GM18519 (cell line): Measurements from ENCODE around the gene TRIM67.

Experiments used
- ATAC-seq: cut with Tn5 transposase; IDR thresholded peaks from one replicate; pipeline ENCODE4 v1.9.1; 2021; ENCODE audit warnings: mild to moderate bottlenecking, moderate library complexity; ENCODE audit not compliant: unreplicated experiment, low FRiP score

Gene TRIM67

DNA sequence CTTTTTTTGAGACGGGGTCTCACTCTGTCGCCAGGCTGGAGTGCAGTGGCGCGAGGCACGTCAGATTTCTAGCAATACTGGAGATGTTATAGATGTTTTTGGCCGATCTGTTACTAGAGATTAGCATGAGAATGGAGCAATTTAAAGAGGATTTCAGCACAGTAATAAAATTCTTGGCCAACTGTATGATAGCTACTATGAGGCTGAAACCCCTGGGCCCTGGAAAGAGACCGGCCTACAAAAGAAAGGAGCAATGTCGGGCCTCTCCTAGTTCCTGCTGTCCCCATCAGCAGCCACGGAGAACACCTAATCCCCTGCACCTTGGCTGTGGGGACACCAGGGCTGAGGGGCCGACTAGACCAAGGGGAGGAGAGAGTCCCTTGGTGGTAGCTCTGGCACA lies 69.7 kb downstream of the TRIM67 start:
- no peak for ATAC-seq

DNA sequence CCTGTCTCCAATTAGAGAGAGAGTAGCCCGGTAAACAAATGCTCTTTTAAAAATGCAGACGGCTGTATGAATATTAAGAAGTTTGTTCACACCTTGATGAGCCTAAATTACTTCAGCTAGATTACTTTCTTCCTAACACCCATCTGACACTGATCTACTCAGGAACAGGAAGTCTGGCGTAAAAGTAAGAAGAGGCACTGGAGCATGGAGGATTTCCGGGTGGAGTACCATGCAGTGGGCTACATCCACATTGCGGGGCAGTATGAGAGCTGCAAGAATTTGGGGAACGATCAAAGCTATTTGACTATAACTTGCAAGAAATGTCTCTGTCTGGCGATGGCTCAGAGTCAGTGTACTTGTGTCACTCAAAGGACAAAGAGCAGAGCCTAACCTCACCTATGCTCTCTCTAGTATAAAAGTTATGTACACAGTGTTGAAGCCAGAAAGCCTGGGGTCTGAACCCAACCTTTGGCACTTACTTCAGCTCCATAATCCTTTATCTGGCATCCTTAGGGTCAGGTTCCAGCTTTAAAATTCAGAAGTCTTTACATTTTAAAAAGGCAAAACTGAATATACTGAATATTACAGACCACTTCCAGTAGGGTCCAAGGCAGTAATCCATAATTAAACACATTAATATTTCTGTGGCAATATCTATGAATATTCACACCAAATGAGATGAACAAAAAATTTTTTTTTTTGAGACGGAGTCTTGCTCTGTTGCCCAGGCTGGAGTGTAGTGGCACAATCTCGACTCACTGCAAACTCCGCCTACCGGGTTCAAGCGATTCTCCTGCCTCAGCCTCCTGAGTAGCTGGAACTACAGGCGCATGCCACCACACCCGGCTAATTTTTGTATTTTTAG lies 71.2 kb downstream of the TRIM67 start:
- no peak for ATAC-seq

DNA sequence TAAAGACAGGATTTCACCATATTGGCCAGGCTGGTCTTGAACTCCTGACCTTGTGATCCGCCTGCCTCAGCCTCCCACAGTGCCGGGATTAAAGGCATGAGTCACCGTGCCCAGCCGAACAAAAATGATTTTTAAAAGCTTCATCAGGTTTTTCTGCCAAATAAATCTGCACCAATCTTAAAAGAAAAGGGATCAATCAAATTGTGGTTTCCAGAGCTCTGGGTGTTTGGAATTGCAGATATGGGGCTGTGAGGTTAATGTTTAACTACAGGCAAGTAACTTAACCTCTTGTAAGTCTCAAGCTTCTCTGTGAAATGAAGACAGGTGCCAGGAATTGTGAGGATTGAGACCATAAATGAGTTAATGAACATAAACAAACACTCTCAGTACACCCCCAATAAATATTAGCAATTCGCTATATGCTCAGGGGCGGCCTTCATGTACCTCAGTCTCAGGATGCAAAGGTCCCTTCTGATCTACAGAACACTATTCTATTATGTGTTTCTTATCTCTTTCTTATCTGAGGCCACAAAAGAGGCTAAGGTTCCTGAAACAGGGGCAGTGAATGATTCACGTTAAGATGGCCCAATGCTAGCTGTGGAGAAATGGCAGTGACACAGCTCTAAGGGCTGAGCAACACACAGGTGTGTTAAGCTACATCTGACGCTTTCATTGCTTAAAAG lies 72.0 kb downstream of the TRIM67 start:
- no peak for ATAC-seq

DNA sequence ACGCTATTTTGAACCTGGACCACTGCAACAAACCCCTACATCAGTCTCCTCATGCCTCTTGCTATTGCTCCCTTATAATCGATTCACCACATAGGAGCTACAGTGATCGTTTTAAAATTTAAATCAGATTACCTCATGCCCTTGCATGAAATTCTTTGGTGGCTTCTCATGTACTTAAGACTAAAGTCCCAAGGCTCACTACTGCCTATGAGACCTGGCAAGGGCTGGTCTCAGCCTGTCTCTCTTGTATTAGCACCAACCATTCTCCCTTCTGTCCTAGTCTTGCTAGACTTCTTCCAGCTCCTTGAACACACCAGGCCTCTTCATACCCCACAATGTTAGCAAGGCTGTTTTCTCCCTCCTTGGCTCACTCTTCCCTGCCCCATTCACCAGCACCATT lies 72.6 kb downstream of the TRIM67 start:
- ATAC-seq = no peak

DNA sequence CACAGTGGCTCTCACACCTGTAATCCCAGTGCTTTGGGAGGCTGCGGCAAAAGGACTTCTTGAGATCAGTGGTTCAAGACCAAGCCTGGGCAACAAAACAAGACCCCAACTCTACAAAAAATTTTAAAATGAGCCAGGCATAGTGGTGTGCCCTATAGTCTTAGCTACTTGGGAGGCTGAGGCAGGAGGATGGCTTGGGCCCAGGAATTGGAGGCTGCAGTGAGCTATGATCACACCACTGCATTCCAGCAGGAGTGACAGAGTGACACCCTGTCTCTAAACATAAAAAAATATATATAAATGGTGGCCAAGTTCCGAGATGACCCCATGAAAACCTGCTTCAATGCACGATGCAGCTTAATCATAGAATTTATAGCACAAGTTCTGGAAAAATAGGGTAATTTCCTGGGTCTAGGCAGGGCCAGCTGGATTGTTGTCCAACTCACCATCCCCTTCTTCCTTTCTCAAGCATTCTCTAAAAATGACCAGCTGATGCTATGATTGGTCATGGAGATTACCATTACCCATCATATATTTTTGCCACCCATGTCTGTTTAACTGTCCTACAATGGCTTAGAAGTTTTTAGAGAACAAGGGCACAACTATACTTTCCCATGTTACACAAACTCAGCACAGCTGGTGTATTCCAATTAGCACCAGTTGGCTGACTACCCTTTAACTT lies 73.8 kb downstream of the TRIM67 start:
- ATAC-seq = no peak

DNA sequence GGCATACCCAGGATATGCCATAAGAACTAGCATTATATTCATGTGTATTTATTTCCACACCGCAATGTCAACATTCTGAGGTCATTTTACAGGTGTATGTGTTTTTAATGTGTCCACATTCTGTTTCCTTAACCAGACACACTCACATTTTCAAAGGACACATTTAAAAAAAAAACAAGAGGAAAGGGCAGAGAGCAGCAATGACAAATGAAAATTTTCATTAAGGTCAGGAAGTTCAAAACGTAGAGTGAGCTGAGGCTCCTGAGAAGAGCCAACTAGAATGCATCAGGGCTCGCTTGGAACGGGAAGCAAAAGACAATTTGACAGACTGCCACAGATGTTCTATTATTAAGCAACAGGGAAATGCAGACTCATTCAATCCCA lies 74.3 kb downstream of the TRIM67 start:
- no peak for ATAC-seq

DNA sequence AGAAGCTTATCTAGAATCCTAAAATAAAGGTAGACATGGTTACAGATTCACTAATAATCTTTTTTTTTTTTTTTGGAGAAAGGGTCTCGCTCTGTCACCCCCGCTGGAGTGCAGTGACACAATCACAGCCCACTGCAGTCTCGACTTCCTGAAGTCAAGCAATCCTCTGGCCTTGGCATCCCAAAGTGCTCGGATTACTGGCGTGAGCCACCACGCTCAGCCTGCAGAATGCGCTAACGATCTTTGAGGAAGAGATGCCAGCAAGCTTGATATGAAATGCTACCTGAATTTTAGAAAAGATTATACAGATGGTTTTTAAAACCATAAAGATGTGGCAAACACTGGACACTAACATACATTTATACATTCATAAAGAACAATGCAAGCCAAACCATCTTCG lies 75.1 kb downstream of the TRIM67 start:
- no peak for ATAC-seq

DNA sequence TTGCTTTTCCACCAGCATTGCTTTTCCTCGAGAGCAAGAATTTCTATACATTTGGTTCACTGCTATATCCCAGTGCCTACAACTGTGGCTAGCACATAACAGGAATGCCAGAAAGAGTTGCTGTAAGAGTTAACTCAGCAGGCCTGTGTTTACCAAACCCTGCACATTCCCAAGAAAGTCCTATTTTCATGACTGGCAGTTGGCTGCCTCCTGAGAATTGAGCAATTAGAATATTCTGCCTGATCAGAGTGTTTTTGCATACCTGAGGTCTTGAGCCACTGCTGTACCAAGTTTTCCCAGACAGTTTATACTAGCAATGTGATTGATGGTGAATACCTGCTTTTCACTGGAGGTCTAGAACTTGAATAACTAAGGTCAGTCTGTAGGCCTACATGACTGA lies 76.4 kb downstream of the TRIM67 start:
- ATAC-seq = no peak

DNA sequence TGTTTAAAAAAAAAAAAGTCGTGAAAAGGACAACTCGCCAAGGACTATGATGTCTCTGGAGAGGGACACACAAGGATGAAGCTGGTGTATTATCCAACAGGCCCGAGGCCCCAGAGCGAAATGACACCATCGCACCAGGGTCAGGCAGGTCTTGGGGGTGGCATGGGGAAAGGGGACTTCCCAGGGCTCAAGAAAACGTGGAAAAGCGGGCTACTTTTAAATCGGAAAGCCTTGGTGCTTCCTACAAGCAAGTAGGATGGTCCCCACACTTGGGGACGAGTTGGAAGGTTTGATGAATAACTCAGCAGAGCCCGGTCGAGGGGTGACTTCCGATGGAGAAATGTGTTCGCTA lies 78.6 kb downstream of the TRIM67 start:
- ATAC-seq = no peak

DNA sequence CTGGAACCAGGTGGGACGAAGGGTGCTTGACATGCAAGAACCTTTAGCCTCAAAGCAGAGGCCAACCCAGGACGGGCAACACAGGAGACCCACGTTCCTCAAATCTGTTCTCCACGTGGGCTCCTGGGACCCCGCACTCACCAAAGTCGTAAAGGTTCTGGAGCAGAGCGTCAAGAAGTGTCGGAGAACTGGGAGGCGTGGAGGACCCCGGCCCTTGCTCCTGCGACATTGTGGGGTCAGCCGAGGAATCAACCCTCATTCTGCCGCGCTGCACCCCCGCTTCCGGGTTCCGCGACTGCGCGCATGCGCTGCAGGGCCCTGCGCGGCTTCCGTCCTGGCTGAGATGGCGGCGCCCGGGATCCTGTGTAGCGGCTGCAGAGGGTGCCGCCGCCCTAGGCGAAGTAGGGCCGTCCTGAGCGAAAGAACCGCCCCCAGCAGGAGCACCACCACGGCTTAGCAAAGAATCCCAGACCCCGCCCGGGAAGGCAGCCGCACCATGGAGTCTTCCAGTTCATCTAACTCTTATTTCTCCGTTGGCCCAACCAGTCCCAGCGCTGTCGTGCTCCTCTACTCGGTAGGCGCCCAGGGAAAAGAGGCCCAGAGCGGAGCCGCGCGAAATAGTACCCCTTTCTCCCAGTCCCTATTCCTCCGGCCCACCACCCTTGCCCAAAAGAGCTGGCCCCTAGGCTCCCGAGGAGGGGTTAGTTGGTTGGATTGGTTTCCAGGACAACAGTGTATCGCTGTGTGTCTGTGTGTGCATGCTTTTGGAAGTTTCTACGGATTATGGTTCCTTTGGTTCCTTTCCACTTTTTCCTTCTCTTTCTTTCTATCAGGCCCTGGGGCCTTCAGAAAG lies 79.3 kb downstream of the TRIM67 start, which contains the start of gene GNPAT:
GNPAT (plus strand) TSS at position 330 of the 853 bp plus-strand sequence; CDS start at position 497, 167 bp downstream.
- ATAC-seq = peak; percentile 85

DNA sequence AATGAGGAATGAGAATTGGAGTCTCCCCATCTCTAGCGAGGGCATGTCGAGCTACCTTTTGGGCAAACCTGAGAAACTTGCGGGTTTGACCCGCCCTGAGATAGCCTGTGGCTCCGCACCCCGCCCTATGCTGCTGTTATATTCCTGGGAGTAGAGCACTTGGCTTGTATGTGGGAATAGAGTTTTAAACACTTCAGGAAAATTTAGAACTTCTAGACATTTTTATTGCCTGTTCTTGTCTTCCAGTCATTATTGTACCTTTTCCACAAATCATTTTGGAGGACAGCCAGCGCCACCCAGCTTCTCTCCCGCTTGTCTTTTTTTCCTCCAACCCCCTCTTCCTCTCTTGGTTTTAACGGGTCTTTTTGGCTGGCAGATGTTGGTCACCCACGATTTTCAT lies 79.9 kb downstream of the TRIM67 start:
- no peak for ATAC-seq

DNA sequence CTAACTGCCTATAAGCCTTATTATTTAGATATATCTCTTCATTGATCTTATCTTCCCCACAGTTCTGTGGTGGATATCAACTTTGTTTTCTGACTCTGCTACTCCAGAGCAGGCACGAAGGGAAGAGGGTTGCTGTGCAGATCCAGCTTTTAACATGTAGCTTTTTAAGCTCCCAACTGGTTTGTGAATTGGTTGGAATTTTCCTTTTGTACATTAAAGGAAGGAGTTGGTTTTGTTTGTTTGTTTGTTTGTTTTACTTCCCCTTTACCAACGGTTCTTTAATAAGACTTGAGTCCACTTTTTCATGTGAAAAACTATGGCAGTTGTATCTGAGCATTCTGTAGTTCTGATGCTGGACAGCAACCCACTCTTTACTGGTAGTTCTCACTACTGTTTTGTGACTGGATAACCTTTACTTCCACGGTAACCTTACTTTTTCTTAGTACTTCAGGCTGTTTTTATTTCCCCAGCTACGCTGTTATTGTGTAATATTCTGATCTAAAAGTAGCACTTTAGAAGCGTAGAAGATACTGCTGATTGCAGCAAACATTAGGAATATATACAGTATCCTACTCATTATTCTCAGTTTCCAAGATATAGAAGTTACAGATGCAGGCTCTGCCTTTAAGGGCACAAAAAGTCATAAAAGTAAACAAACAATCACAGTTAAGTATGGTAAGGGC lies 80.8 kb downstream of the TRIM67 start:
- ATAC-seq = no peak

DNA sequence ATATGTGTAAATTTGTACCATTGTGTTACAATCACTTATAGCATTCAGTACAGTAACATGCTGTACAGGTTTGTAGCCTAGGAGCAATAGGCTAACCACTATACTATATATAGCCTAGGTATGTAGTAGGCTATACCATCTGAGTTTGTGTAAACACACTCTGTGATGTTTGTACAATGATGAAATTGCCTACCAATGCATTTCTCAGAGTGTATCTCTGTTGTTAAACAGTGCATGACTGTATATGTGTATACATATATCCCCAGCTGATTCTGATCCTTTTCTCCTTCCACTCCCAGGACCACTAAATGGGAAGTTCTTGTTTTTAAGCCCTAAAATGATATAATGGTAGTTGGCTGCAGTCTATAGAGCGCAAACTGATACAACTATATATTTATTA lies 86.9 kb downstream of the TRIM67 start:
- no peak for ATAC-seq

DNA sequence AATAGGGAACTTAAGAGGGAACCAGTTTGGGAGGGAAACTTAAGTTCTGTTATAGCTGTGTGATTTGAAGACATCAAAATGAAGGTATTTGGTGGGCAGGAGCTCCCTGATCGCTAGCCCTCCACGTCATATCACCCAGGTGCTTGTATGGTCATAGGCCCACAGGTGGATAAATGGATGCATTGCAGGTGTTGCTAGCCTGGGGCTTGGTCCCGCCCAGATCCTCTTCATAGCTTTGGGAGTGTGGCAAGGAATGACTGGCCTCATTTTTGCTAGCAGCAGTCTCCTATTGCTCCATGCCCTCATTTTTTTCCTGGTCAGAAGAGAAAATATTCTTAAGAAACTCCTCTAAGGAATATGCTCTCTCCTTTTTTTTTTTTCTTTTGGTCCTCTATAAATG lies 90.5 kb downstream of the TRIM67 start:
- ATAC-seq = no peak

DNA sequence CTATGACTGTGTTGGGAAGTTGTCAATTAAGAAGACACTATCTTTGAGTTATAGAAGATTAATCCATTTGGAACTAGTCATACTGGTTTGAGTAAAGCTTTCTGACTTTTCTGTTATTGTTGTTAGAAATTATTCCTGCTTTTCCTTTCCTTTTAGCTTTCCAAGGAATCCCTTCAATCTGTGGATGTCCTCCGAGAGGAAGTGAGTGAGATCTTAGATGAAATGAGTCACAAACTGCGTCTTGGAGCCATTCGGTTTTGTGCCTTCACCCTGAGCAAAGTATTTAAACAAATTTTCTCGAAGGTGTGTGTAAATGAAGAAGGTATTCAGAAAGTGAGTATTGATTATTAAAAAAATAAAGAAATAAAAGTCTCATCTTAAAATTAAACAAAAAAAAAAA lies 98.5 kb downstream of the TRIM67 start:
- no peak for ATAC-seq

DNA sequence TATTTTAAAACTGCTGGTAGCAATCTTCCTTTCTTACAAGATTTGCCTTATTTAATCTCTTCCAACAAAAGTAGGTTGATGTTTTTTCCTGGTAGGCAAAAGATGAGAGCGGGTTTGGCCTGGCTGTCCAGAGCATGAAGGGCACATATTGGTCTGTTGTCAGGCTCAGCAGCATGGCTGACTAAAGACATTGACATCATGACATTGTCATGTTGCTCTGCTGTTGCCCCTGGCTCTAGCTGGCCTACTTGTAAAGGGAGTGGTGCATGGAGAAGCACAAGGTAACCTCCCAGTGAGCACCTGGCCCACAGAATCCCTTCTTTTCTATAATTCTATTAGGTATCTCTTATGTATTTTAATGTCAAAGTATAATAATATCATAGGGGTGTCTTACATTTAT lies 102.8 kb downstream of the TRIM67 start:
- ATAC-seq = no peak

DNA sequence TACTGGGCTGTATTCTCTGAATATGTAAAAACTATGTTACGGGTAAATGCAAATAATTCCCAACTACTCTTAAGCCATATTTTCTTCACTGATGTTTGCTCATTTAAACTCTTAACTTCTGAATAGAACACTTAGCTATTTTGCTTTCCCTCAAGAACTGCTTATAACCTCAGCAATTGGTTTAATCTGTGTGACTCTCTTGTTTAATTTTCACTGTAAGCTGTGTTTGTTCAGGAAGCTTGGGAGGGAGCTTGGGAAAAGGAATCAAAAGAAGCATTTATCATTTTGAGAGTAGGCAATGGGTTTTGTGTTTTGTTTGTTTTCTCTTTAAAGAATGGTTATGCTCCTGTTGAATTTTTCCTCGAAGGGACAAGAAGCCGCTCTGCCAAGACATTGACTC lies 103.5 kb downstream of the TRIM67 start:
- ATAC-seq = no peak

DNA sequence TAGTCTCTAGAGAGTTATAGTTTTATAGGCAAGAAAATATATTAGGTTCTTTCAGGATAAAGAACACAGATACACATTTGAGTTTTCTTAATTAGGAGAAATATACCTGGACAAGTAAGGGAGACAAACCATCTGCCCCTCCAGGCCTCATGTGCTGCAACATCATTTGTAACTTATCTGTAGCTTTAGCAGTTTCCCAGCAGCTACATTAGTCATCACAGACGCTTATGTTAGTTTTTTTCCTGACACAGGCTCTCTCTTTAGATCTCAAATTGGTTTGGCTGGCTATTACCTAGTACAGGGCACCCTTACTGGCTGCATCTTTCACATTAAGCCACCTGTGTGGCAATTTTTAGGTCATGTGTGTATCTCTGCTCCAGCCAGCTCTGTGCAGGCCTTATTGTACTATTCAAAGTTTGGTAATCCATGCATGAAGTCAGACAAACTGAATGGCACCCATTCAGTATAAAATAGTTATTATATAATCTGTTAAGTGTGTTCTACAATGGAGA lies 105.0 kb downstream of the TRIM67 start:
- ATAC-seq = no peak
